Endothelial cell of umbilical vein (primary cell): ENCODE results near the gene CIAO1. TPM values are rescaled to one million over a fixed set of nuclear protein-coding genes. Genes with fewer than 3 reads are reported as not detected.
A peak's percentile ranks its signal among the peaks of the same experiment; 100 is the strongest.

Experiments used
- BruUV-seq: library from RNA; stranded (reverse); fragments of 400-500 nt; replicated peaks from 2 replicates; lab custom pipeline; 2021; lab: Mats Ljungman, UMichigan
- CTCF ChIA-PET: fragments of 300-600, 350-600 bp; sonication (Branson Sonifier 250); formaldehyde crosslinking; loops from one replicate; lab custom pipeline; 2021; ENCODE audit warnings: antibody characterized with exemption, inconsistent platforms; lab: Charles Lee
- POLR2A ChIA-PET: fragments of 300-600, 350-600 bp; sonication (Branson Sonifier 250); formaldehyde crosslinking; loops from one replicate; lab custom pipeline; 2021; ENCODE audit warnings: antibody characterized with exemption, inconsistent platforms; lab: Charles Lee
- DNase-seq: peaks from one replicate; pipeline ENCODE4 v3.0.0-alpha.2; 2011; ENCODE audit warnings: low read depth, low spot score
- FAIRE-seq: peaks from 2 replicates; lab custom pipeline; 2011; peaks lifted over from hg19 to GRCh38; lab: Jason Lieb, UNC
- H2AFZ ChIP-seq: 2 replicates; pipeline ENCODE4 v1.6.0; 2012; ENCODE audit warnings: low read depth, low read length, control low read depth, inconsistent platforms
- H3K27ac ChIP-seq: 2 replicates; pipeline ENCODE4 v1.5.1; 2011; ENCODE audit warnings: low read depth, mild to moderate bottlenecking, control low read depth, low read length, moderate library complexity; ENCODE audit not compliant: insufficient read depth
- H3K27me3 ChIP-seq, 2 experiments: 2 replicates each; pipeline versions ENCODE4 v1.6.0 to v1.6.1; 2011; ENCODE audit warnings: low read length in 2 of 2, mixed read lengths in 1 of 2; ENCODE audit not compliant: control insufficient read depth in 2 of 2, insufficient read depth in 2 of 2
- H3K36me3 ChIP-seq, 2 experiments: 2 replicates in 1 of 2; 3 replicates in 1 of 2; pipeline ENCODE4 v1.5.1; 2011; ENCODE audit warnings: low read length in 2 of 2, mild to moderate bottlenecking in 1 of 2, moderate library complexity in 1 of 2; ENCODE audit not compliant: control insufficient read depth in 2 of 2, insufficient read depth in 2 of 2; ENCODE audit errors: extremely low read depth in 1 of 2
- H3K4me1 ChIP-seq: 3 replicates; pipeline ENCODE4 v1.5.1; 2011; ENCODE audit warnings: mild to moderate bottlenecking, low read length; ENCODE audit not compliant: control insufficient read depth, insufficient read depth; ENCODE audit errors: extremely low read depth
- H3K4me2 ChIP-seq: 2 replicates; pipeline ENCODE4 v1.6.1; 2011; ENCODE audit warnings: low read length, control low read depth, mixed read lengths; ENCODE audit not compliant: insufficient read depth
- H3K4me3 ChIP-seq, 3 experiments: fragments of 200-600 bp in 1 of 3; sonication (generic), shearing (Covaris generic) in 1 of 3; replicated peaks in 1 of 3; 2 replicates each; pipeline ENCODE4 v1.5.1; 2011 to 2016; ENCODE audit warnings: control low read depth in 3 of 3, low read length in 3 of 3, mild to moderate bottlenecking in 2 of 3, inconsistent platforms in 1 of 3, low read depth in 1 of 3, moderate library complexity in 1 of 3; ENCODE audit not compliant: insufficient read depth in 1 of 3
- H3K79me2 ChIP-seq: 2 replicates; pipeline ENCODE4 v1.6.0; 2012; ENCODE audit warnings: low read length, inconsistent platforms; ENCODE audit not compliant: control insufficient read depth, insufficient read depth
- H3K9ac ChIP-seq: replicated peaks from 2 replicates; pipeline ENCODE3; 2011; ENCODE audit warnings: low read length, control low read depth; ENCODE audit not compliant: insufficient read depth; ENCODE audit errors: extremely low read depth
- H3K9me1 ChIP-seq: replicated peaks from 3 replicates; pipeline ENCODE4 v1.6.0; 2011; ENCODE audit warnings: mild to moderate bottlenecking, low read length; ENCODE audit not compliant: control insufficient read depth, insufficient read depth; ENCODE audit errors: extremely low read depth
- H3K9me3 ChIP-seq: replicated peaks from 2 replicates; pipeline ENCODE4 v1.5.1; 2012; ENCODE audit warnings: low read length, inconsistent platforms; ENCODE audit not compliant: control insufficient read depth, insufficient read depth
- H4K20me1 ChIP-seq: replicated peaks from 2 replicates; pipeline ENCODE3; 2011; ENCODE audit warnings: mild to moderate bottlenecking, low read length; ENCODE audit not compliant: control insufficient read depth, insufficient read depth; ENCODE audit errors: extremely low read depth
- EZH2 ChIP-seq: IDR thresholded peaks from 2 replicates; pipeline ENCODE4 v1.6.1; 2012; ENCODE audit warnings: borderline replicate concordance, low read depth, mild to moderate bottlenecking, moderate library complexity, low read length, inconsistent platforms; ENCODE audit not compliant: severe bottlenecking
- GATA2 ChIP-seq: IDR thresholded peaks from 2 replicates; pipeline ENCODE4 v1.7.0; 2011; ENCODE audit warnings: low read depth, mild to moderate bottlenecking, moderate library complexity, mixed read lengths, low read length; ENCODE audit not compliant: insufficient read length, insufficient read depth
- MYC ChIP-seq: IDR thresholded peaks from one replicate; pipeline ENCODE4 v1.6.1; 2011; ENCODE audit warnings: mild to moderate bottlenecking, low read depth, low read length
- POLR2A ChIP-seq: IDR thresholded peaks from 2 replicates; pipeline ENCODE4 v1.6.1; 2012; ENCODE audit warnings: low read depth, mild to moderate bottlenecking, control low read depth, low read length
- POLR2AphosphoS5 ChIP-seq: IDR thresholded peaks from 2 replicates; pipeline ENCODE4 v1.6.1; 2012; ENCODE audit warnings: low read depth, mild to moderate bottlenecking, control low read depth, low read length, moderate library complexity; ENCODE audit not compliant: insufficient read depth
- dilution Hi-C: fragments of 300-500 bp; cut with MboI; formaldehyde crosslinking; loops from one replicate; pipeline ENCODE4 v1.15.0; 2019; ENCODE audit warnings: low sequenced_read_pairs; ENCODE audit not compliant: extremely low pct_ligation_motif_present
- intact Hi-C: fragments of 100-400 bp; cut with micrococcal nuclease; formaldehyde crosslinking; loops from one replicate; pipeline ENCODE4 v1.10.0; 2022
- polyA plus RNA-seq, 4 experiments: library from polyadenylated mRNA; depleted of rRNA in 3 of 4; stranded (reverse) in 3 of 4; unstranded in 1 of 4; fragments of >200 nt; gene quantifications; 2 replicates each; pipeline versions ENCODE4 v1.2.1 to v1.2.3, GENCODE V29; 2011 to 2012; ENCODE audit warnings: missing spikeins in 1 of 4
- total RNA-seq: library from RNA; stranded (reverse); gene quantifications from 2 replicates; pipeline ENCODE4 v1.2.3, GENCODE V29; 2021
- TF ChIP-seq, protein P1 (sequence below): IDR thresholded peaks from 2 replicates; pipeline ENCODE4 v1.6.1; 2011; ENCODE audit not compliant: insufficient read depth, insufficient read length

Gene CIAO1
- total and polyA plus RNA-seq, 2 donors (not counting 3 experiments of a cell fraction or from before 2014, with no cell fraction given): 70.7 to 119 TPM

DNA sequence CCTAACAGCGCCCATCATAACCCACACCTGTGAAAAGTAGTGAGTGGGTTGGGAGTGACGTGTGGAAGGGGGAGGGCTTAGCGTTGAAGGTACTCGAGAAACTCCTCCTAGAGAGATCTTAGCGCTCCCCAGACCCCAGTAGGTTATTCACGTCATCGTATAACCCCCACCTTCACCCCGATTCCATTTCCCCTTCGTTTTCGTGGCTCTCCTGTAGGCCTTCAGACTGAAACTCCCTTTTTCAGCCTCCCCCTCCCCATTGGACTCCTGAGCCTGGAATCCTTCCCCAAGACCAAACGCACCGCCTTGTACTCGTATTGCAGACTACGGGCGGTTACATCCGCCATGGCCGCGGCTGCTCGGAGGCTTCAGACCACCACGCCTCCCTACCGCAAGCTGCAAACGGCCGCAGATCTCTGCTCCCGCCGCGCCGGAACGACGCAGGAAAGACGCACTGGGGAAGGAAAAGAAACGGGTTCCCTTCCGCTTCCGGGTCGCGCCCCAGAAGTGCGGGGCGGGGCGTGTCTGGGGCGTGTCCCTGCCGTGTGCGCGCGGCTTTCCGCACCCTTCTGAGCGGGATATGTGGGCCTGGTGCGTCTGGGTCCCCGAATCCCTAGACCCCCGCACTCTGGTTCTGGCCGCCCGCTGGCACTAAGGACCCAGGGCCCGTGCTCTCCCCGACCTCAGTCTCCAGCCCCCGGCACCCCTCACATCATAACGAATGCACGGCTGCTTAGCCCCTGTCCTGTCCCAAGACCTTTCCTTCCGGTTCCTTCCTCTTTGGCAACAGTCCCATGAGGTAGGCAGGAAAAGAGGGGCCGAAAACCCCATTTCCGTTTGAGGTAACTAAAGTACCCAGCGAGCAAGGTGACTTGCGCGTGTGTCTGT lies 39.3 kb downstream of the CIAO1 start, which contains the start of gene SNRNP200:
TSS of gene SNRNP200 (minus strand) at position 456 of the 888 bp plus-strand sequence. CDS start at position 347, 109 bp downstream.
- H3K4me1 ChIP-seq: peaks cover 11% of the 10 kb centered on the region
- peak within 1 kb of the TSS; percentile 63 for H3K27ac ChIP-seq
- H4K20me1 ChIP-seq: no peaks in the 10 kb centered on the region
- dilution Hi-C loops (no loop called here), intact Hi-C loops (loop anchor here (1.0 to 5.0 kb wide), 4 partner anchors 15 to 203 kb away; partner anchors contain the start of genes CIAO1, NCAPH and TMEM127)
- peak within 1 kb of the TSS; percentile 61 for H2AFZ ChIP-seq
- TF ChIP-seq MYC (no peak), GATA2 (no peak), POLR2A (peak; percentile 58), POLR2AphosphoS5 (peak; percentile 93), EZH2 (no peak)
- TF ChIP-seq, protein P1, sequence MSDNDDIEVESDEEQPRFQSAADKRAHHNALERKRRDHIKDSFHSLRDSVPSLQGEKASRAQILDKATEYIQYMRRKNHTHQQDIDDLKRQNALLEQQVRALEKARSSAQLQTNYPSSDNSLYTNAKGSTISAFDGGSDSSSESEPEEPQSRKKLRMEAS: peak; percentile 16
- H3K27me3 ChIP-seq: no peaks in the 10 kb centered on the region
- ChIA-PET CTCF (interaction anchor here (0.9 to 1.6 kb wide), 4 partner anchors 11 to 204 kb away, joined by 3 to 5 read pairs (median 4); no protein-coding TSS in a partner anchor), POLR2A (no interaction called here)
- peaks cover 15 to 21% of the 10 kb centered on the region in 2 experiments for H3K36me3 ChIP-seq
- peak within 1 kb of the TSS; percentile 60 to 81 (median 78) for H3K4me3 ChIP-seq
- no peaks in the 10 kb centered on the region for H3K9me3 ChIP-seq
- H3K9ac ChIP-seq: peak within 1 kb of the TSS; percentile 72
- no TSS peak for BruUV-seq
- peak; percentile 74 for DNase-seq
- H3K4me2 ChIP-seq: peak within 1 kb of the TSS; percentile 86
- FAIRE-seq: peak; percentile 64
- H3K79me2 ChIP-seq: peaks cover 20% of the 10 kb centered on the region
- H3K9me1 ChIP-seq: no peaks in the 10 kb centered on the region
